ENCODE results near the gene ROBO1. TPM values are rescaled to one million over a fixed set of nuclear protein-coding genes. Genes with fewer than 3 reads are reported as not detected.

Gene ROBO1
- total RNA-seq, 2 experiments from 2014 or later: 1.6 to 2.1 TPM

DNA sequence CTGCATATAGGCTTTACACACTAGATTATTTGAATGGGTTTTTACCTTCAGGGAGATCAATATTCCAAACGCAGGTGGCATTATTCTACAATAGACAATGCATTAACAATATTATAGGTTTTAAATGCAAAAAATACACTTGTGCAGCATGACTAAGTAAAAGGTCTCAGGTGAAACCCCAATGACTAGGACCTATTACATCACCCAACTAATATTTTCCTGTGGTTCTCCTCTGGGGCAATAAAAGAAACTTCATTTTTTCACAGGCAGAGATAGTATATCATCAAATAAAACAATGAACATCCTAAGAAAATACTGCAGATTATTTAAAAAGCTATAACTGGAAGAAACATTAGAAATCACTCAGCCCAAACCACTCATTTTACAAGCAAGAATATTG is 375.3 kb downstream of the ROBO1 start:
- ChIA-PET CTCF (no interaction called here), POLR2A (no interaction called here)

GRCh38 chr3:79390352-79390751 is 377.4 kb downstream of the ROBO1 start:
- CTCF ChIA-PET: no interaction called here
- POLR2A ChIA-PET: no interaction called here

- ChIA-PET CTCF (no interaction called here), POLR2A (no interaction called here)
Observed at GRCh38 chr3:79385211-79385610, 382.6 kb downstream of the ROBO1 start.

- ChIA-PET POLR2A (no interaction called here), CTCF (no interaction called here)
Observed at GRCh38 chr3:79383402-79384012, 384.3 kb downstream of the ROBO1 start.

DNA sequence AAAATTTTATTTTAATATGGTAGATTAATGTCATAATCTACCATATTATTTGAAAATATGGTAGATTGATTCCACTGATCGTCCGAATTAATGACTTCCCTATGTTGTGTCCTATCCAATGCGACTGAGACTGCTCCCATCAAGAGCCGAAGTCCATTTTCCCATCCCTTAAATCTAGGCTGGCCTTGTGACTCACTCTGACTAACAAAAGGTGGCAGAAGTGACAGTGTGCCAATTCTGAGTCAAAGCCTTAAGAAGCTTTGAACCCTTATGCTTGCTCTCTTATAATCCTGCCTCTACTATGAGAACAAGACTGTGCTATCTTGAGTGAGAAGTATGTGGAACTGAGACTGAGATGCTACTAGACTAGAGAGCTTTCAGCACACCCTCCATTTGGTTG is 387.2 kb downstream of the ROBO1 start:
- POLR2A ChIA-PET: no interaction called here
- CTCF ChIA-PET: no interaction called here

- ChIA-PET CTCF (no interaction called here), POLR2A (no interaction called here)
Observed at GRCh38 chr3:79378064-79378463, 389.7 kb downstream of the ROBO1 start.

GRCh38 chr3:79369306-79369705 is 398.5 kb downstream of the ROBO1 start:
- ChIA-PET CTCF (no interaction called here), POLR2A (no interaction called here)

DNA sequence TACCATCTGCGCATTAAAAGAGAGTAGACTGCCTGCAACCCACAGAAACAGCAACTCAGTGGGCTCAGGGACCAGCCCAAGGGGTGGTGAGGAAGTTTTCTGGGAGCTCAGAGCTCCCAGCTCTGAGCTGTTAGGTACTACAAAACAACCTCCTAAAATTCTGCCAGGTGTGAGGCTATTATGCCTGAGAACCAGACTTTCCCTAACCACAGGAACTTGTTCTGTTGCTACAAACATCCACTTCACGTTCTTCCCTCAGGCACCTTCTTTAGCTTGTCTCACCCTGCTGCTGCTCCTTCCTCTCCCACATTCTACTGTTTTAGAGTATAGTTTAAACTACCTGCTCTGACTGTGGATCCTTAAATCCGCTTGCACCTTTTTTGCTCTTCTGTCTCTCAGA is 399.4 kb downstream of the ROBO1 start:
- CTCF ChIA-PET: no interaction called here
- POLR2A ChIA-PET: no interaction called here

- CTCF ChIA-PET: no interaction called here
Observed at GRCh38 chr3:79367803-79368202, 400.0 kb downstream of the ROBO1 start.

GRCh38 chr3:79367066-79367465 is 400.7 kb downstream of the ROBO1 start:
- ChIA-PET CTCF (no interaction called here), POLR2A (no interaction called here)

More at GRCh38 chr3:79367803-79368202, 400.0 kb downstream of the ROBO1 start:
- POLR2A ChIA-PET: no interaction called here

- ChIA-PET CTCF (no interaction called here), POLR2A (no interaction called here)
Observed at GRCh38 chr3:79366414-79366813, 401.4 kb downstream of the ROBO1 start.

DNA sequence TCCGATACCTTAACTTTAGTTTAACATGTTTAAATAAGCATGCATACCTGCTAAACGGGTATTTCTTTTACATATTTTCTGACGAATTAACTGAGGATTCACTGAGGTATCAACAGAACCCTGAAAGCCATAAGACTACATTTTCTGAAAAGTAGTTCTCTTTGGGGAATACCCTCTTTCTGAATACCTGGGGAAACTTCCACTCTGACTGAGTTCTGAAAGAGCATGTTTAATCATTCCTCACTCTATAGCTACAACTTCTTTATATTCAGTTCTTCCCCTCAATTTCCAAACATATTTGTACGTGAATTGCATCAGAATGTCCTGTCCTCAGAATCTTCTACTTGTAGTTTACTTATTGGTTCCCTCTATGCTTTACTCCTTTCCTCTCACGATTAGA is 403.0 kb downstream of the ROBO1 start:
- POLR2A ChIA-PET: no interaction called here
- CTCF ChIA-PET: no interaction called here

DNA sequence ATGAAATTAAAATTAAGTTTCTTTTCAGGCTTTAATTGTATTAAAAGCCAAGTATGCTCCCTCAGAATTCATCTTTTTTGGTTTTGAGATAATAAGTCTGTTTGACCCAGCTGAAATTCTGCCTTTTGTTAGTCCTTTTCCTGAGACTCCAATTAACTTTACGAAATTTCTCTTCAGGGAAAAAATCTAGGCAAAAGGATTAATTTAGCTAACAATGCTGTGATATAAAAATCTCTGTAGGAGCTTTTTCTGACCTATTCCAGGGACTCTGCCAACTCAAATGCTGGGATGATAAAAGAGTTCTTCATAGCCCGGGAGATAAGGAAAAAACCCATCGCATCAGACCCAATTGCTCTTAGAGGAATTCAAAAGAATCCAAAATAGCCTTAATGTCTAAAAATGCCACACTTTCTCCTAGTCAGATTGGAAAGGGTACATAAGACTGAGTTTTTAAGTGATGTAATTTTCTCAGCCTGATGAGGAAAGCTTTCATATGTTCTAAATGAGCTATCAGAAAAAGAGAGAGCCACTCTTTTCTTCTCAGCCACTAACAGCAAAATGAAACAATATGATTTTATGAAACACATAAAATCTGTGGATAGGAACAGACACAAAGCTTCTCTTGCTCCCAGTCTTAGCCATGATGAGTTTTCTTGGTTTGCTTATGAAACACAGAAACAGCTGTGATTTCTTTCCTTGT is 405.1 kb downstream of the ROBO1 start:
- CTCF ChIA-PET: no interaction called here
- POLR2A ChIA-PET: no interaction called here

- ChIA-PET CTCF (interaction anchor here (0.5 kb wide), 1 partner anchor 252 kb away, joined by 3 read pairs; no protein-coding TSS in a partner anchor), POLR2A (no interaction called here)
Observed at GRCh38 chr3:79361748-79362378, 405.9 kb downstream of the ROBO1 start.

GRCh38 chr3:79358327-79358726 is 409.5 kb downstream of the ROBO1 start:
- CTCF ChIA-PET: no interaction called here
- POLR2A ChIA-PET: no interaction called here

DNA sequence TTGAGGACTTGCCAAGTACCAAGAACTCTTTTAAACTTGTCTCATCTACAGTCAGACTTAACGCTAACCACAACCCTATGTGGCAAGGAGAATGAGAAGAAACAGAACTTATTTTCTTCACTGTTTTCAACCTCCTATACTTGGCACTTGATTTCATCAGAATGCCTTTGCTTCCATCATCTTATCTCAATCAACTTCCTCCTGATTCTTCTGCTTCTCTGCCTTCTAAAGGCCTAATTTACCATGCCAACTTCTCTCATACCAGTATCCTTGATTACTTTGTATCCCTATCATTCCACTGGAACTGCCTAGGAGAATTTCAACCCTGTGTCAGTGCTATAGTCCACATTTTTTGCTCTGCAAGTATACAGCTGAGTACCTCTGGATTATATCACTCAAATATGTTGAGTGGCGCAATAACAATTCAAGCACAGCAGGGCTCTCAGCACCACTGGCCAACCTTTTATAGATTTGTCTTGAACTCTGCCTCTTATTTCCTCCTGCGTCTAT is 413.6 kb downstream of the ROBO1 start:
- CTCF ChIA-PET: no interaction called here
- POLR2A ChIA-PET: no interaction called here

DNA sequence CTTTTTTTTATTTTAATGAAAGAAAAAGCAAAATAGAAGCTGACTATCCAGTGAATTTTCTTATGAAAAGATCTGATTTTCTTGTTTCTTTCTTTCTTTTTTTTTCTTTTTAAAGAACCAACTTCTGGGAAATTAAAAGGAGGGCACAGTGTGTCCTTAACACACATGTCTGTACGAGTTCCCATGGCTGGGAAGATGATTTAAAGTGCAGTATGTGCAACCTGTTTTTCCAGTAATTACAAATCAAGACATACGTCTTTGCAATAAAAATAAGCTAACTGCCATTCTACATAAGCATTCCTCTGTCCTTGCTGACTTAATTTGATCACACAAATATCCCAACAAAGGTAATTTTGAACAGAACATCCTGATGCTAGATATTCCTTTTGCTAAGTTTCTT is 416.1 kb downstream of the ROBO1 start:
- CTCF ChIA-PET: no interaction called here
- POLR2A ChIA-PET: no interaction called here

DNA sequence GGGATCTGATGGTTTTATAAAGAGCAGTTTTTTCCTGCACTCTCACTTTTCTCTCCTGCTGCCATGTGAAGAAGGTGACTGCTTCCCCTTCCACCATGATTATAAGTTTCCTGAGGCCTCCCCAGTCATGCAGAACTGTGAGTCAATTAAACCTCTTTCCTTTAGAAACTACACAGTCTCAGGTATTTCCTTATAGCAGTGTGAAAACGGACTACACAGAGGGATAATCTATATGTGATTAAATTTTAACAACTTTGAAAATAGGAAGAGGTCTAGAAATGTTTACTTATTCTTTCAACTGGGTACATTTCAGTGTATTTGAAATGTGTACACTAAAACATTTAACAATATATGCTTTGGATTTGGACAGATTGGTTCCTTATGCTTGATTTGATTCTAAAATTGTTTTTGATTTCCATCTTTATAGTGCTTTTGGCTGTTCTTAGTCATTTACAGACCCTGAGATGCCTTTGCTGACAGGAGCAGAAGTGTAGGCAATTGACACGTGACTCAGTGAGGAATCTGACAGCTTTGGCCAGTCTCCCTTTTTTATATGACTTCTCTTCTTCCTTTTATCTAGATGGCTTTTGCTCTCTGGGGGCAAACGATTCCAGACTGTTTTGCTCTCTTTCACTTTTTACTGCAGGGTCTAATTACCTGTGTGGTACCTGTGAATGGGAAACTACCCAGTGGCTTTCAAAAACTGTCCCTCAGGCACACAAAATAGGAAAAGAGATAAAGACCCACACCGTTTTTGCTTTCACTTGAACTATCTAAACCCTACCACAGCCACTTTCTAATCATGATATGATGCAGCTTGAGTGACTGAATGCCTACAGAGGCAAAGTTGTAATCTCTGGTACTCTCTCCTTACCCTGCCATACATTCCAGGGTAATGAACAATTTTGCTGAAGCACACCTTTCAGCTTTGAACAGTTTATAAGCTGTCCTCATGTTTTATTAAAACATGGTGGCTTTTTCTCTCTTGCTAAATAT is 422.6 kb downstream of the ROBO1 start:
- ChIA-PET CTCF (no interaction called here), POLR2A (no interaction called here)

DNA sequence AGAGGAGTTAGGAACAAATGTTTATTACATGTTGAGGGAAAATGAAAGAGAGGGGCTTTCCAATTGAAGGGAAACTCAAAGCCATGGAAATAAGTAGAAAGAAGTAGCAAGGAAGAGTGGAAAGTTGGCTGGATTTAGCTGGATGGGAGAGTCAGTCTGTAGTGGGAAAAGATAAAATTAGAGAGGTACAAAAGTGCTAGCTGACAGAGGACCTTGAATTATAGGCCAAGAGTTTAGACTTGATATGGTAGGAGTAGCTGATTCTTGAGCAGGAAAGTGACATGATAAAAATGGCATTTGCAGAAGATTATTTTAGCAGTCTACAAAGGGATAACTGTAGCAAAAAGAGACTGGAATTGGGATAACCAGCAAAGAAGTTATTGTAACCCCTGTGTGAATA is 425.8 kb downstream of the ROBO1 start:
- POLR2A ChIA-PET: no interaction called here

GRCh38 chr3:79339846-79340245 is 428.0 kb downstream of the ROBO1 start:
- CTCF ChIA-PET: no interaction called here
- POLR2A ChIA-PET: no interaction called here

More for the DNA sequence above, 425.8 kb downstream of the ROBO1 start:
- CTCF ChIA-PET: no interaction called here
